ENCODE data around the gene RGL1.

GRCh38 chr1:183838221-183838620 is 33.3 kb downstream of the RGL1 start:
- TF ChIP-seq CTCF (IDR thresholded peaks at IDR 0.05) (no peak), EZH2 (IDR thresholded peaks at IDR 0.05) (no peak), EZH2phosphoT487 (IDR thresholded peaks at IDR 0.05) (no peak)
